ENCODE data around the gene LRMDA. TPM values are rescaled to one million over a fixed set of nuclear protein-coding genes. Genes with fewer than 3 reads are reported as not detected.
A peak's percentile ranks its signal among the peaks of the same experiment; 100 is the strongest.

The LRMDA gene
- total and polyA plus RNA-seq, 2 of the 13 experiments (the other 11 are each of a cell fraction or from before 2014, with no cell fraction given): 13.4 to 22.0 TPM

- TF ChIP-seq LCORL (IDR thresholded peaks at IDR 0.05): no peak
- no peak; the same call in 1 of the 2 replicates for TF ChIP-seq LCORL (CRISPR knock-in tag; IDR thresholded peaks at IDR 0.05)
- no peak for TF ChIP-seq MBD4 (IDR thresholded peaks at IDR 0.05; ENCODE audit: borderline replicate concordance, low read length)
- peak; percentile 92 for TF ChIP-seq RBFOX2 (IDR thresholded peaks at IDR 0.05; ENCODE audit: low read depth, low read length)
- 0 out of 2 replicates have a peak, but pooled peaks have one; percentile 10 for TF ChIP-seq HOXD1 (CRISPR knock-in tag; IDR thresholded peaks at IDR 0.05)
- no peak; the same call in 1 of the 2 replicates for TF ChIP-seq TFDP2 (CRISPR knock-in tag; IDR thresholded peaks at IDR 0.05)
- TF ChIP-seq TCF12 (IDR thresholded peaks at IDR 0.05): no peak
- TF ChIP-seq TCF12 (CRISPR knock-in tag; IDR thresholded peaks at IDR 0.05): no peak
- TF ChIP-seq HOMEZ (CRISPR knock-in tag; IDR thresholded peaks at IDR 0.05; ENCODE audit: low read depth): no peak
- TF ChIP-seq DNMT3B (CRISPR knock-in tag; conservative IDR thresholded peaks at IDR 0.05): no peak
- TF ChIP-seq ZNF34 (CRISPR knock-in tag; IDR thresholded peaks at IDR 0.05; ENCODE audit: borderline replicate concordance): no peak; the same call in 1 of the 2 replicates
- TF ChIP-seq, protein P1, sequence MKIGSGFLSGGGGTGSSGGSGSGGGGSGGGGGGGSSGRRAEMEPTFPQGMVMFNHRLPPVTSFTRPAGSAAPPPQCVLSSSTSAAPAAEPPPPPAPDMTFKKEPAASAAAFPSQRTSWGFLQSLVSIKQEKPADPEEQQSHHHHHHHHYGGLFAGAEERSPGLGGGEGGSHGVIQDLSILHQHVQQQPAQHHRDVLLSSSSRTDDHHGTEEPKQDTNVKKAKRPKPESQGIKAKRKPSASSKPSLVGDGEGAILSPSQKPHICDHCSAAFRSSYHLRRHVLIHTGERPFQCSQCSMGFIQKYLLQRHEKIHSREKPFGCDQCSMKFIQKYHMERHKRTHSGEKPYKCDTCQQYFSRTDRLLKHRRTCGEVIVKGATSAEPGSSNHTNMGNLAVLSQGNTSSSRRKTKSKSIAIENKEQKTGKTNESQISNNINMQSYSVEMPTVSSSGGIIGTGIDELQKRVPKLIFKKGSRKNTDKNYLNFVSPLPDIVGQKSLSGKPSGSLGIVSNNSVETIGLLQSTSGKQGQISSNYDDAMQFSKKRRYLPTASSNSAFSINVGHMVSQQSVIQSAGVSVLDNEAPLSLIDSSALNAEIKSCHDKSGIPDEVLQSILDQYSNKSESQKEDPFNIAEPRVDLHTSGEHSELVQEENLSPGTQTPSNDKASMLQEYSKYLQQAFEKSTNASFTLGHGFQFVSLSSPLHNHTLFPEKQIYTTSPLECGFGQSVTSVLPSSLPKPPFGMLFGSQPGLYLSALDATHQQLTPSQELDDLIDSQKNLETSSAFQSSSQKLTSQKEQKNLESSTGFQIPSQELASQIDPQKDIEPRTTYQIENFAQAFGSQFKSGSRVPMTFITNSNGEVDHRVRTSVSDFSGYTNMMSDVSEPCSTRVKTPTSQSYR (CRISPR knock-in tag; IDR thresholded peaks at IDR 0.05; ENCODE audit: borderline replicate concordance): no peak; the same call in 1 of the 2 replicates
- TF ChIP-seq RARG (CRISPR knock-in tag; IDR thresholded peaks at IDR 0.05; ENCODE audit: low read depth): no peak
- TF ChIP-seq ADNP (CRISPR knock-in tag; IDR thresholded peaks at IDR 0.05): no peak
- TF ChIP-seq, protein P2, sequence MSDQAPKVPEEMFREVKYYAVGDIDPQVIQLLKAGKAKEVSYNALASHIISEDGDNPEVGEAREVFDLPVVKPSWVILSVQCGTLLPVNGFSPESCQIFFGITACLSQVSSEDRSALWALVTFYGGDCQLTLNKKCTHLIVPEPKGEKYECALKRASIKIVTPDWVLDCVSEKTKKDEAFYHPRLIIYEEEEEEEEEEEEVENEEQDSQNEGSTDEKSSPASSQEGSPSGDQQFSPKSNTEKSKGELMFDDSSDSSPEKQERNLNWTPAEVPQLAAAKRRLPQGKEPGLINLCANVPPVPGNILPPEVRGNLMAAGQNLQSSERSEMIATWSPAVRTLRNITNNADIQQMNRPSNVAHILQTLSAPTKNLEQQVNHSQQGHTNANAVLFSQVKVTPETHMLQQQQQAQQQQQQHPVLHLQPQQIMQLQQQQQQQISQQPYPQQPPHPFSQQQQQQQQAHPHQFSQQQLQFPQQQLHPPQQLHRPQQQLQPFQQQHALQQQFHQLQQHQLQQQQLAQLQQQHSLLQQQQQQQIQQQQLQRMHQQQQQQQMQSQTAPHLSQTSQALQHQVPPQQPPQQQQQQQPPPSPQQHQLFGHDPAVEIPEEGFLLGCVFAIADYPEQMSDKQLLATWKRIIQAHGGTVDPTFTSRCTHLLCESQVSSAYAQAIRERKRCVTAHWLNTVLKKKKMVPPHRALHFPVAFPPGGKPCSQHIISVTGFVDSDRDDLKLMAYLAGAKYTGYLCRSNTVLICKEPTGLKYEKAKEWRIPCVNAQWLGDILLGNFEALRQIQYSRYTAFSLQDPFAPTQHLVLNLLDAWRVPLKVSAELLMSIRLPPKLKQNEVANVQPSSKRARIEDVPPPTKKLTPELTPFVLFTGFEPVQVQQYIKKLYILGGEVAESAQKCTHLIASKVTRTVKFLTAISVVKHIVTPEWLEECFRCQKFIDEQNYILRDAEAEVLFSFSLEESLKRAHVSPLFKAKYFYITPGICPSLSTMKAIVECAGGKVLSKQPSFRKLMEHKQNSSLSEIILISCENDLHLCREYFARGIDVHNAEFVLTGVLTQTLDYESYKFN (CRISPR knock-in tag; conservative IDR thresholded peaks at IDR 0.05): peak; percentile 9; the same call in 1 of the 2 replicates
- no peak for TF ChIP-seq POLR2AphosphoS2 (IDR thresholded peaks at IDR 0.05; ENCODE audit: low read depth, low read length)
- no peak for TF ChIP-seq ZNF512B (CRISPR knock-in tag; IDR thresholded peaks at IDR 0.05; ENCODE audit: borderline replicate concordance)
- no peak for TF ChIP-seq ZC3H4 (CRISPR knock-in tag; IDR thresholded peaks at IDR 0.05; ENCODE audit: borderline replicate concordance)
These were observed 28.8 kb upstream of the LRMDA start (continued) for GRCh38 chr10:75402486-75403143.

Measured in HepG2 (cell line).